ENCODE measurements around the gene ZEB1. TPM values are rescaled to one million over a fixed set of nuclear protein-coding genes. Genes with fewer than 3 reads are reported as not detected.

Gene ZEB1
- total RNA-seq, 1 donor from 2014 or later, result 63.1 TPM

- TF ChIP-seq CTCF (IDR thresholded peaks at IDR 0.05), result no peak
- H3K4me1 Mint-ChIP-seq (ENCODE audit: low read depth), result no peaks in the 10 kb centered on the region
- H3K36me3 Mint-ChIP-seq (ENCODE audit: low read depth), result peaks cover 4% of the 10 kb centered on the region
- DNase-seq (ENCODE audit: low spot score), result no peak
- no peak overlapping the region for H3K4me3 Mint-ChIP-seq (ENCODE audit: unreplicated experiment)
- H3K9me3 Mint-ChIP-seq (ENCODE audit: low read depth), result peaks cover 3% of the 10 kb centered on the region
- no peak overlapping the region for H3K27ac Mint-ChIP-seq (ENCODE audit: unreplicated experiment)
- no peaks in the 10 kb centered on the region for H3K27me3 Mint-ChIP-seq (ENCODE audit: low read depth)
Measured at GRCh38 chr10:31304291-31304970, 14.6 kb upstream of the ZEB1 start.

GRCh38 chr10:31313396-31313795 is 5.6 kb upstream of the ZEB1 start:
- Mint-ChIP-seq H3K36me3 (ENCODE audit: low read depth) (peaks cover 6% of the 10 kb centered on the region), H3K4me1 (ENCODE audit: low read depth) (peaks cover 26% of the 10 kb centered on the region), H3K27me3 (ENCODE audit: low read depth) (no peaks in the 10 kb centered on the region), H3K4me3 (ENCODE audit: unreplicated experiment) (no peak overlapping the region), H3K27ac (ENCODE audit: unreplicated experiment) (no peak overlapping the region), H3K9me3 (ENCODE audit: low read depth) (no peaks in the 10 kb centered on the region)
- TF ChIP-seq CTCF (IDR thresholded peaks at IDR 0.05), result no peak
- DNase-seq (ENCODE audit: low spot score), result no peak

- TF ChIP-seq CTCF (IDR thresholded peaks at IDR 0.05), result no peak
- H3K4me1 Mint-ChIP-seq (ENCODE audit: low read depth), result peaks cover 26% of the 10 kb centered on the region
- no peaks in the 10 kb centered on the region for H3K9me3 Mint-ChIP-seq (ENCODE audit: low read depth)
- H3K27ac Mint-ChIP-seq (ENCODE audit: unreplicated experiment), result no peak overlapping the region
- DNase-seq (ENCODE audit: low spot score), result no peak
- no peaks in the 10 kb centered on the region for H3K27me3 Mint-ChIP-seq (ENCODE audit: low read depth)
- no peak overlapping the region for H3K4me3 Mint-ChIP-seq (ENCODE audit: unreplicated experiment)
- peaks cover 2% of the 10 kb centered on the region for H3K36me3 Mint-ChIP-seq (ENCODE audit: low read depth)
Measured at GRCh38 chr10:31314256-31315150, 4.5 kb upstream of the ZEB1 start.

- Mint-ChIP-seq H3K4me1 (ENCODE audit: low read depth) (peaks cover 26% of the 10 kb centered on the region), H3K4me3 (ENCODE audit: unreplicated experiment) (no peak overlapping the region), H3K9me3 (ENCODE audit: low read depth) (no peaks in the 10 kb centered on the region), H3K27ac (ENCODE audit: unreplicated experiment) (no peak overlapping the region), H3K36me3 (ENCODE audit: low read depth) (peaks cover 2% of the 10 kb centered on the region), H3K27me3 (ENCODE audit: low read depth) (no peaks in the 10 kb centered on the region)
- DNase-seq (ENCODE audit: low spot score), result no peak
- no peak for TF ChIP-seq CTCF (IDR thresholded peaks at IDR 0.05)
Measured at GRCh38 chr10:31315453-31315852, 3.6 kb upstream of the ZEB1 start.

- Mint-ChIP-seq H3K4me3 (ENCODE audit: unreplicated experiment) (no peak overlapping the region), H3K27me3 (ENCODE audit: low read depth) (no peaks in the 10 kb centered on the region), H3K27ac (ENCODE audit: unreplicated experiment) (no peak overlapping the region), H3K9me3 (ENCODE audit: low read depth) (no peaks in the 10 kb centered on the region), H3K36me3 (ENCODE audit: low read depth) (peaks cover 2% of the 10 kb centered on the region), H3K4me1 (ENCODE audit: low read depth) (peaks cover 36% of the 10 kb centered on the region)
- no peak for TF ChIP-seq CTCF (IDR thresholded peaks at IDR 0.05)
- DNase-seq (ENCODE audit: low spot score), result no peak
Measured at GRCh38 chr10:31317171-31317570, 1.8 kb upstream of the ZEB1 start.
